AG10803 (cell line): ENCODE data around the gene MLXIPL.

Source experiments
- DNase-seq: peaks from one replicate; pipeline ENCODE4 v3.0.0; 2010; ENCODE audit warnings: low read depth
- H3K4me3 ChIP-seq: 2 replicates; pipeline ENCODE4 v1.5.1; 2011; ENCODE audit warnings: mild to moderate bottlenecking, low read length, control low read depth
- TF ChIP-seq, protein P1 (sequence below): conservative IDR thresholded peaks from 2 replicates; pipeline ENCODE4 v1.5.1; 2011; ENCODE audit warnings: mild to moderate bottlenecking, low read length, control low read depth, inconsistent platforms

Gene MLXIPL

DNA sequence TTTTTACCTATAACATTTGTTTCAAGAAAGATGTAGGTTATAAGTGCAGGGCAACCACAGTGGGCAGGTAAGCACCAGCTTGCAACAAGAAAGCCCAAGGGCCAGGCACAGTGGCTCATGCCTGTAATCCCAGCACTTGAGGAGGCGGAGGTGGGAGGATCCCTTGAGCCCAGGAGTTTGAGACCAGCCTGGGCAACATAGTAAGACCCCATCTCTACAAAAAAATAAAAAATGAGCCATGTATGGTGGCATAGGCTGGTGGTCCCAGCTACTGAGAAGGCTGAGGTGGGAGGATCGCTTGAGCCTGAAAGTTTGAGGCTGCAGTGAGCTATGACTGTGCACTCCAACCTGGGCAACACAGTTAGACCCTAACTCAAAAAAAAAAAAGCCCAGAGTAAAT is 79.6 kb downstream of the MLXIPL start:
- no peak overlapping the region for H3K4me3 ChIP-seq
- TF ChIP-seq, protein P1, sequence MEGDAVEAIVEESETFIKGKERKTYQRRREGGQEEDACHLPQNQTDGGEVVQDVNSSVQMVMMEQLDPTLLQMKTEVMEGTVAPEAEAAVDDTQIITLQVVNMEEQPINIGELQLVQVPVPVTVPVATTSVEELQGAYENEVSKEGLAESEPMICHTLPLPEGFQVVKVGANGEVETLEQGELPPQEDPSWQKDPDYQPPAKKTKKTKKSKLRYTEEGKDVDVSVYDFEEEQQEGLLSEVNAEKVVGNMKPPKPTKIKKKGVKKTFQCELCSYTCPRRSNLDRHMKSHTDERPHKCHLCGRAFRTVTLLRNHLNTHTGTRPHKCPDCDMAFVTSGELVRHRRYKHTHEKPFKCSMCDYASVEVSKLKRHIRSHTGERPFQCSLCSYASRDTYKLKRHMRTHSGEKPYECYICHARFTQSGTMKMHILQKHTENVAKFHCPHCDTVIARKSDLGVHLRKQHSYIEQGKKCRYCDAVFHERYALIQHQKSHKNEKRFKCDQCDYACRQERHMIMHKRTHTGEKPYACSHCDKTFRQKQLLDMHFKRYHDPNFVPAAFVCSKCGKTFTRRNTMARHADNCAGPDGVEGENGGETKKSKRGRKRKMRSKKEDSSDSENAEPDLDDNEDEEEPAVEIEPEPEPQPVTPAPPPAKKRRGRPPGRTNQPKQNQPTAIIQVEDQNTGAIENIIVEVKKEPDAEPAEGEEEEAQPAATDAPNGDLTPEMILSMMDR, result no peak
- DNase-seq, result no peak
